ENCODE measurements around the gene CACNG1.

Gene CACNG1

DNA sequence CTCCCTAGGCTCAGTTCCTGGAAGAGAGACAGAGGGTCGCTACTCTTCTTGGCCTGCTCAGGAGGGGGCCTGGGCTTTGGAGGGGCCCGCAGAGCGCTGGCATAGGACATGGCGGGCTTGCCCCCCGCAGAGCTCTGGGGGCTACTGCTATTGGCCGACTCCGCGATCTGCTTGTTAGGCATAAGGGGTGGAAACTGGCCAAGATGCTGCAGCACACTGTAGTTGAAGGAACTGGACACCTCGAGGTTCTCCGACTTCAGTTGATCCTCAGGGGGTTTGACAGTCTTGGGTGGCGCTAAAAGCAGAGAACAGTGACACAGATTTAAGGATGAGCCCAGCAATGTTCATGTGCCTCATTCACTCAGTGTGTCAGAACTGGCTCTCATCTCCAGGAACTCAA lies 33.9 kb downstream of the CACNG1 start:
- no peak for DNase-seq
- Histone ChIP-seq H3K4ac (ENCODE audit: low read depth in 1 of 2, low read length in 2 of 2) (no peak overlapping the region), H3K79me1 (replicated peaks; ENCODE audit: low read length, poor library complexity, severe bottlenecking) (peaks cover 14% of the 10 kb centered on the region), H2AFZ (ENCODE audit: low read depth, low read length) (no peak overlapping the region), H3K36me3 (ENCODE audit: control insufficient read depth in 1 of 2, insufficient read depth in 2 of 2, low read depth in 1 of 2, low read length in 2 of 2) (peaks cover 5 to 56% of the 10 kb centered on the region in 2 experiments), H2BK5ac (ENCODE audit: low read depth, low read length, poor library complexity, severe bottlenecking) (no peak overlapping the region), H3K9ac (ENCODE audit: low read length) (no peak overlapping the region), H3K14ac (ENCODE audit: low read length in 2 of 2) (no peak overlapping the region), H3K27ac (ENCODE audit: low read length, poor library complexity, severe bottlenecking) (no peak overlapping the region), H3K9me3 (ENCODE audit: control insufficient read depth, low read length) (no peaks in the 10 kb centered on the region), H2BK15ac (ENCODE audit: low read depth, poor library complexity, severe bottlenecking) (no peak overlapping the region), H3K4me2 (ENCODE audit: low read length, poor library complexity, severe bottlenecking) (no peak overlapping the region), H3K27me3 (ENCODE audit: control insufficient read depth in 1 of 2, insufficient read depth in 1 of 2, low read length in 2 of 2) (no peaks in the 10 kb centered on the region), H2AK5ac (ENCODE audit: low read length, severe bottlenecking) (peak overlapping the region; percentile 13), H3K4me3 (ENCODE audit: insufficient read depth in 1 of 2, low read depth in 1 of 2, low read length in 2 of 2) (no peak overlapping the region), H4K8ac (ENCODE audit: low read length) (no peak overlapping the region), H2BK120ac (ENCODE audit: low read depth, low read length) (no peak overlapping the region), H3K23ac (ENCODE audit: low read length in 2 of 2) (no peak overlapping the region), H3K4me1 (ENCODE audit: control insufficient read depth, insufficient read depth, low read depth, low read length) (peaks cover 3% of the 10 kb centered on the region), H3K18ac (ENCODE audit: low read depth in 1 of 2, low read length in 2 of 2) (no peak overlapping the region), H2BK12ac (ENCODE audit: low read length in 2 of 2) (no peak overlapping the region), H4K91ac (ENCODE audit: low read length) (no peak overlapping the region)
- WGBS: 97% methylated on average over 10 of the region's 11 CpGs

GRCh38 chr17:67079491-67079890 lies 35.1 kb downstream of the CACNG1 start:
- Histone ChIP-seq H4K8ac (ENCODE audit: low read length) (no peak overlapping the region), H3K79me1 (replicated peaks; ENCODE audit: low read length, poor library complexity, severe bottlenecking) (peaks cover 16% of the 10 kb centered on the region), H3K14ac (ENCODE audit: low read length in 2 of 2) (no peak overlapping the region), H3K27me3 (ENCODE audit: control insufficient read depth in 1 of 2, insufficient read depth in 1 of 2, low read length in 2 of 2) (no peaks in the 10 kb centered on the region), H3K4ac (ENCODE audit: low read depth in 1 of 2, low read length in 2 of 2) (no peak overlapping the region), H3K4me2 (ENCODE audit: low read length, poor library complexity, severe bottlenecking) (no peak overlapping the region), H4K91ac (ENCODE audit: low read length) (no peak overlapping the region), H3K23ac (ENCODE audit: low read length in 2 of 2) (no peak overlapping the region), H3K9ac (ENCODE audit: low read length) (no peak overlapping the region), H2BK12ac (ENCODE audit: low read length in 2 of 2) (no peak overlapping the region), H2AFZ (ENCODE audit: low read depth, low read length) (no peak overlapping the region), H2BK120ac (ENCODE audit: low read depth, low read length) (no peak overlapping the region), H3K9me3 (ENCODE audit: control insufficient read depth, low read length) (no peaks in the 10 kb centered on the region), H3K18ac (ENCODE audit: low read depth in 1 of 2, low read length in 2 of 2) (no peak overlapping the region), H3K36me3 (ENCODE audit: control insufficient read depth in 1 of 2, insufficient read depth in 2 of 2, low read depth in 1 of 2, low read length in 2 of 2) (peaks cover 7 to 55% of the 10 kb centered on the region in 2 experiments), H3K4me1 (ENCODE audit: control insufficient read depth, insufficient read depth, low read depth, low read length) (peaks cover 3% of the 10 kb centered on the region), H3K4me3 (ENCODE audit: insufficient read depth in 1 of 2, low read depth in 1 of 2, low read length in 2 of 2) (no peak overlapping the region), H2BK15ac (ENCODE audit: low read depth, poor library complexity, severe bottlenecking) (no peak overlapping the region), H2AK5ac (ENCODE audit: low read length, severe bottlenecking) (no peak overlapping the region), H2BK5ac (ENCODE audit: low read depth, low read length, poor library complexity, severe bottlenecking) (no peak overlapping the region), H3K27ac (ENCODE audit: low read length, poor library complexity, severe bottlenecking) (no peak overlapping the region)
- WGBS: 100% methylated on average over 2 of the region's 2 CpGs
- DNase-seq: no peak

GRCh38 chr17:67080804-67081203 lies 36.5 kb downstream of the CACNG1 start:
- no peak for DNase-seq
- no peak overlapping the region for H3K4me3 ChIP-seq (ENCODE audit: insufficient read depth in 1 of 2, low read depth in 1 of 2, low read length in 2 of 2)
- H3K4ac ChIP-seq (ENCODE audit: low read depth in 1 of 2, low read length in 2 of 2): no peak overlapping the region
- H3K23ac ChIP-seq (ENCODE audit: low read length in 2 of 2): no peak overlapping the region
- H3K79me1 ChIP-seq (replicated peaks; ENCODE audit: low read length, poor library complexity, severe bottlenecking): peaks cover 21% of the 10 kb centered on the region
- no peak overlapping the region for H3K4me2 ChIP-seq (ENCODE audit: low read length, poor library complexity, severe bottlenecking)
- H2BK120ac ChIP-seq (ENCODE audit: low read depth, low read length): no peak overlapping the region
- 100% methylated on average over 1 of the region's 2 CpGs for WGBS
- no peak overlapping the region for H3K18ac ChIP-seq (ENCODE audit: low read depth in 1 of 2, low read length in 2 of 2)
- H3K9ac ChIP-seq (ENCODE audit: low read length): no peak overlapping the region
- H3K4me1 ChIP-seq (ENCODE audit: control insufficient read depth, insufficient read depth, low read depth, low read length): peaks cover 3% of the 10 kb centered on the region
- no peak overlapping the region for H2BK12ac ChIP-seq (ENCODE audit: low read length in 2 of 2)
- H2BK15ac ChIP-seq (ENCODE audit: low read depth, poor library complexity, severe bottlenecking): no peak overlapping the region
- peaks cover 13 to 55% of the 10 kb centered on the region in 2 experiments for H3K36me3 ChIP-seq (ENCODE audit: control insufficient read depth in 1 of 2, insufficient read depth in 2 of 2, low read depth in 1 of 2, low read length in 2 of 2)
- H4K8ac ChIP-seq (ENCODE audit: low read length): no peak overlapping the region
- H2AK5ac ChIP-seq (ENCODE audit: low read length, severe bottlenecking): no peak overlapping the region
- H3K14ac ChIP-seq (ENCODE audit: low read length in 2 of 2): no peak overlapping the region
- no peaks in the 10 kb centered on the region for H3K9me3 ChIP-seq (ENCODE audit: control insufficient read depth, low read length)
- no peaks in the 10 kb centered on the region for H3K27me3 ChIP-seq (ENCODE audit: control insufficient read depth in 1 of 2, insufficient read depth in 1 of 2, low read length in 2 of 2)
- no peak overlapping the region for H2AFZ ChIP-seq (ENCODE audit: low read depth, low read length)
- no peak overlapping the region for H4K91ac ChIP-seq (ENCODE audit: low read length)
- H2BK5ac ChIP-seq (ENCODE audit: low read depth, low read length, poor library complexity, severe bottlenecking): no peak overlapping the region
- H3K27ac ChIP-seq (ENCODE audit: low read length, poor library complexity, severe bottlenecking): no peak overlapping the region

DNA sequence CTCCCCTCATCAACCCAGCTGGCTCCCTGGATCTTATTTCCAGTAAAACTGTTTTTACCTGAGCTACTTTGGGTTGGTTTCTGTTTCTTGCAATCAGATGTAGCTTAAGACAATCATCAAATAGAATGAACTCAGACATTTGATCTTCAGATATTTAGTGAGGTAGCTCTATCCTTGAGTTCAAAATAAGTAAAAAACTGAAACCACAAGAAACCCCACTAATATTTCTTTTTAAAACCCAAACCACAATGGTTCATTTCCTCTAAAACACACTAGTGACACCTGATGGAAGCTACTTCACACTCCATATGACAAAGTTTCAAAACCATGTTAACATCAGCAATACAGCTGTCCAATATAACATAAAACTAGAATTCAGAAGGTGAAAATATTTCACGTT lies 37.8 kb downstream of the CACNG1 start:
- Histone ChIP-seq H2AFZ (ENCODE audit: low read depth, low read length) (no peak overlapping the region), H3K4ac (ENCODE audit: low read depth in 1 of 2, low read length in 2 of 2) (no peak overlapping the region), H3K9ac (ENCODE audit: low read length) (no peak overlapping the region), H2BK12ac (ENCODE audit: low read length in 2 of 2) (no peak overlapping the region), H3K27me3 (ENCODE audit: control insufficient read depth in 1 of 2, insufficient read depth in 1 of 2, low read length in 2 of 2) (no peaks in the 10 kb centered on the region), H4K91ac (ENCODE audit: low read length) (no peak overlapping the region), H3K4me3 (ENCODE audit: insufficient read depth in 1 of 2, low read depth in 1 of 2, low read length in 2 of 2) (no peak overlapping the region), H2BK15ac (ENCODE audit: low read depth, poor library complexity, severe bottlenecking) (no peak overlapping the region), H3K4me1 (ENCODE audit: control insufficient read depth, insufficient read depth, low read depth, low read length) (peaks cover 3% of the 10 kb centered on the region), H4K8ac (ENCODE audit: low read length) (no peak overlapping the region), H3K4me2 (ENCODE audit: low read length, poor library complexity, severe bottlenecking) (no peak overlapping the region), H3K23ac (ENCODE audit: low read length in 2 of 2) (no peak overlapping the region), H3K9me3 (ENCODE audit: control insufficient read depth, low read length) (no peaks in the 10 kb centered on the region), H3K36me3 (ENCODE audit: control insufficient read depth in 1 of 2, insufficient read depth in 2 of 2, low read depth in 1 of 2, low read length in 2 of 2) (peaks cover 16 to 57% of the 10 kb centered on the region in 2 experiments), H3K18ac (ENCODE audit: low read depth in 1 of 2, low read length in 2 of 2) (no peak overlapping the region), H2BK120ac (ENCODE audit: low read depth, low read length) (no peak overlapping the region), H3K27ac (ENCODE audit: low read length, poor library complexity, severe bottlenecking) (no peak overlapping the region), H3K14ac (ENCODE audit: low read length in 2 of 2) (no peak overlapping the region), H3K79me1 (replicated peaks; ENCODE audit: low read length, poor library complexity, severe bottlenecking) (peaks cover 22% of the 10 kb centered on the region), H2BK5ac (ENCODE audit: low read depth, low read length, poor library complexity, severe bottlenecking) (no peak overlapping the region), H2AK5ac (ENCODE audit: low read length, severe bottlenecking) (no peak overlapping the region)
- no CpG with 5 or more reads among the region's 1 CpG for WGBS
- no peak for DNase-seq
